Measurements from ENCODE around the gene HMGXB4.
"Not testable (repeated sequence)": the region's sequence is repeated elsewhere in the genome, so short reads cannot be mapped to it uniquely, and the experiment has no call there.

The HMGXB4 gene

GRCh38 chr22:35257321-35258190, at the start of gene HMGXB4:
Gene HMGXB4 (plus strand): TSS chr22:35257493. CDS start chr22:35262391, 4,898 bp downstream.
- peak; percentile 84 for DNase-seq (ENCODE audit: low spot score)

- no peak for DNase-seq (ENCODE audit: low spot score)
These were observed 49.3 kb upstream of the HMGXB4 start for GRCh38 chr22:35208003-35208402.

GRCh38 chr22:35209203-35209602, 48.1 kb upstream of the HMGXB4 start:
- DNase-seq (ENCODE audit: low spot score) = no peak

GRCh38 chr22:35212009-35212408, 45.3 kb upstream of the HMGXB4 start:
- DNase-seq (ENCODE audit: low spot score) = no peak

GRCh38 chr22:35212996-35213395, 44.3 kb upstream of the HMGXB4 start:
- no peak for DNase-seq (ENCODE audit: low spot score)

- DNase-seq (ENCODE audit: low spot score) = no peak
These were observed 42.3 kb upstream of the HMGXB4 start for GRCh38 chr22:35214968-35215367.

GRCh38 chr22:35215993-35216392, 41.3 kb upstream of the HMGXB4 start:
- DNase-seq (ENCODE audit: low spot score) = no peak

- DNase-seq (ENCODE audit: low spot score) = no peak
These were observed 39.8 kb upstream of the HMGXB4 start for GRCh38 chr22:35217527-35217926.

- no peak for DNase-seq (ENCODE audit: low spot score)
These were observed 39.2 kb upstream of the HMGXB4 start for GRCh38 chr22:35218079-35218478.

GRCh38 chr22:35219012-35219411, 38.3 kb upstream of the HMGXB4 start:
- DNase-seq (ENCODE audit: low spot score) = no peak

GRCh38 chr22:35220221-35220620, 37.1 kb upstream of the HMGXB4 start:
- no peak for DNase-seq (ENCODE audit: low spot score)

- DNase-seq (ENCODE audit: low spot score) = no peak
These were observed 32.3 kb upstream of the HMGXB4 start for GRCh38 chr22:35225010-35225409.

GRCh38 chr22:35226958-35227647, 30.2 kb upstream of the HMGXB4 start:
- no peak for DNase-seq (ENCODE audit: low spot score)

GRCh38 chr22:35229865-35230264, 27.4 kb upstream of the HMGXB4 start:
- DNase-seq (ENCODE audit: low spot score) = no peak

GRCh38 chr22:35230417-35230816, 26.9 kb upstream of the HMGXB4 start:
- no peak for DNase-seq (ENCODE audit: low spot score)

- no peak for DNase-seq (ENCODE audit: low spot score)
These were observed 26.3 kb upstream of the HMGXB4 start for GRCh38 chr22:35230839-35231584.

- DNase-seq (ENCODE audit: low spot score) = peak; percentile 6
These were observed 25.7 kb upstream of the HMGXB4 start for GRCh38 chr22:35231585-35232084.

- DNase-seq (ENCODE audit: low spot score) = not testable (repeated sequence)
These were observed 18.5 kb upstream of the HMGXB4 start for GRCh38 chr22:35238749-35239148.

GRCh38 chr22:35244507-35244906, 12.8 kb upstream of the HMGXB4 start:
- not testable (repeated sequence) for DNase-seq (ENCODE audit: low spot score)

GRCh38 chr22:35250156-35250555, 7.1 kb upstream of the HMGXB4 start:
- DNase-seq (ENCODE audit: low spot score) = no peak

- DNase-seq (ENCODE audit: low spot score) = no peak
These were observed 3.3 kb upstream of the HMGXB4 start for GRCh38 chr22:35253946-35254345.

GRCh38 chr22:35257002-35257320, 332 bp upstream of the HMGXB4 start:
- DNase-seq (ENCODE audit: low spot score) = no peak
